Effector memory CD8-positive, alpha-beta T cell (primary cell): ENCODE results near the gene PAPOLB.

Source experiments
- ATAC-seq: fragments of 150-1000 bp; cut with Tn5 transposase; replicated peaks from 2 replicates; pipeline ENCODE4 v1.10.0; 2021; ENCODE audit warnings: mild to moderate bottlenecking, moderate library complexity
- DNase-seq, 3 experiments: peaks; one replicate each; pipeline ENCODE4 v3.0.0; 2021
- H3K27ac Mint-ChIP-seq, 2 donors: one replicate each; pipeline ENCODE4 v1.8.0; 2022; ENCODE audit warnings: mild to moderate bottlenecking in 2 of 2, mixed read lengths in 2 of 2, moderate library complexity in 2 of 2
- H3K27me3 Mint-ChIP-seq, 2 donors: one replicate each; pipeline ENCODE4 v1.8.0; 2022; ENCODE audit warnings: mixed read lengths in 2 of 2
- H3K36me3 Mint-ChIP-seq: one replicate; pipeline ENCODE4 v1.8.0; 2022; ENCODE audit warnings: mild to moderate bottlenecking, moderate library complexity, mixed read lengths; ENCODE audit not compliant: insufficient read depth
- H3K4me1 Mint-ChIP-seq, 2 donors: one replicate each; pipeline ENCODE4 v1.8.0; 2022; ENCODE audit warnings: low read depth in 2 of 2, mixed read lengths in 2 of 2
- H3K4me3 Mint-ChIP-seq, 2 donors: one replicate each; pipeline ENCODE4 v1.8.0; 2022; ENCODE audit warnings: mild to moderate bottlenecking in 2 of 2, mixed read lengths in 2 of 2, moderate library complexity in 2 of 2
- H3K9me3 Mint-ChIP-seq, 2 donors: one replicate each; pipeline ENCODE4 v1.8.0; 2022; ENCODE audit warnings: mixed read lengths in 2 of 2

PAPOLB gene

DNA sequence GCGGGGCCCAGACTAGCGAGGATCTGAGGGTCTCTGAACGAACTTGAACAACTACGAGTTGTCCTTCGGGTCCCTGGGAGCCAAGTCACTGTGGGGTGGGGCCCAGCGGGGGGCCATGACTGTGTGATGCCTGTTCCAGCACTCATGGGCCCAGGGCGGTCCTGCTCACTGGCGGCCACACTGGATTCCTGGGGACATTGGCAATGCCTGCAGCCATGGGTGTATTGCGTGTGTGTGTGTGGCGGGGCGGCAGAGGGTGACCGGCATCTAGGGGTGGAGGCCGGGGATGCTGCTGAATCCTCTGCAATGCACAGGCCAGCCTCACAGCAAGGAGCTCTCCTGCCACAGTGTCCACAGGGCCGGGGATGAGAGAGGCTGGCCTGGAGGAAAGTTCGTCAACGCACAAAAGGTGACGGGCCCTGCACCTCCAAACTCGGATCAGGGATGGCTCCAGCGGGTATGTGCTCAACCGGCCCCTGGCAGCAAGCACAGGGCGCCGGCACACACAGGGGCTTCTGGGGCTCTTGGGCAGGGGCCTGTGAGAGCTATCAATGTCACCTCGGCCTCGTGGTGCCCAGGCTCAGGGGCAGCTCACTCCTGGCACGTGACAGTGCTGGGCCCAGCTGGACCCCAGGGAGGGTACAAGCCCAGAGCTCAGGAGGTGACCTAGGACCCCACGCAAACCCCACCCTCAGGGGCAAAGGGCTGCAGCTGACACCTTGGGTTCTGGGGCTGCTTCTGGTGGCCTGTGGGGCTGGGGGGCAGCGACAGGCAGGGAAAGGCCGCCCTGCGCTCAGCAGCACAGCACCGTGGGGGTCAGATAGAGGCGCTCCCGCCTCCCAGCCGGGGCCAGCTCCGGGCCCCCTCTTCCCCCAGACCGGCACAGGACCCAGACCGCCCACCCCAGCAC lies 27.9 kb downstream of the PAPOLB start:
- H3K4me3 Mint-ChIP-seq = no peak overlapping the region

DNA sequence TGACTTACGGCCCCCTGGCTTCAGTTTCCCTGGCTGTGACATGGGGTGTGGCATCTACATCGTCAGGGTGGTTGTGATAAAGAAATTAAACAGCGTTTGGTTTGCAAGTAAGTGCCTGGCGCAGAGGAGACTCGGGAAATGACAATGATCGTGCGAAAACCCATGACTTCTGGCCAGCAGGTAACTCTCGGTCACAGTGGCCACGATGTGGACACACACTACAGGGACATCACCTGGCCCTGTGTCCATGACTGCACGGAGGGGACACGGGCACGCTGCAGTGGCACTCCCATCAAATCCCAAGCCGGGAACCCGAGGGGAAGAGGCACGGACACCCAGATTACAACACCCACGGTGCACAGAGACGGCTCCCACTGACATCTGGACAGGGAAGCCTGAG lies 28.7 kb downstream of the PAPOLB start:
- Mint-ChIP-seq H3K27me3 (peaks cover 4 to 15% of the 10 kb centered on the region in 2 donors), H3K36me3 (no peaks in the 10 kb centered on the region), H3K4me1 (peaks cover 0 to 5% of the 10 kb centered on the region in 2 donors), H3K9me3 (no peaks in the 10 kb centered on the region), H3K27ac (no peak overlapping the region), H3K4me3 (no peak overlapping the region)
- ATAC-seq (no peak), DNase-seq (no peak)

More for the DNA sequence above, 27.9 kb downstream of the PAPOLB start:
- ATAC-seq = no peak
- no peak overlapping the region for H3K27ac Mint-ChIP-seq
- no peak for DNase-seq
- H3K4me1 Mint-ChIP-seq = peaks cover 0 to 5% of the 10 kb centered on the region in 2 donors
- H3K36me3 Mint-ChIP-seq = no peaks in the 10 kb centered on the region
- peaks cover 4 to 15% of the 10 kb centered on the region in 2 donors for H3K27me3 Mint-ChIP-seq
- H3K9me3 Mint-ChIP-seq = no peaks in the 10 kb centered on the region

DNA sequence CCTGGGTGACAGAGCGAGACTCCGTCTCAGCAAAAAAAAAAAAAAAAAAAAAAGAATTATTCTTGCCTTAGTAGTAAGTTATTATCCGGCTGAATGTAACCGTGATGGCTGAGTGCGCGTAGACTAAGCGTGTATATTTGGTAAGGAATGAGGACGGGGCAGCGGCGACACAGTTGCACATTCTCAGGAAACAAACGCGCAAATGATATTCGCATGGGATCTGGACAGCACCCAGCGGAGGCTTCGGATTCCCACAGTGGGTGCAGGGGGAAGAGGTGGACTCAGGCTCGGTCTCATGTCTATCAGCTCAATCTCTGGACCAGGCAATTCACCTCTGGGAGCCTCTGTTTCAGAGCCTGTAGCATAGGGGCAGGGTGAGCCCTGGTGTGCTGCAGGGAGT lies 29.1 kb downstream of the PAPOLB start:
- DNase-seq (no peak), ATAC-seq (no peak)
- no peak overlapping the region for H3K27ac Mint-ChIP-seq
- H3K4me1 Mint-ChIP-seq = peaks cover 0 to 5% of the 10 kb centered on the region in 2 donors
- H3K36me3 Mint-ChIP-seq = no peaks in the 10 kb centered on the region
- H3K27me3 Mint-ChIP-seq = peaks cover 4 to 15% of the 10 kb centered on the region in 2 donors
- H3K9me3 Mint-ChIP-seq = no peaks in the 10 kb centered on the region
- no peak overlapping the region for H3K4me3 Mint-ChIP-seq

DNA sequence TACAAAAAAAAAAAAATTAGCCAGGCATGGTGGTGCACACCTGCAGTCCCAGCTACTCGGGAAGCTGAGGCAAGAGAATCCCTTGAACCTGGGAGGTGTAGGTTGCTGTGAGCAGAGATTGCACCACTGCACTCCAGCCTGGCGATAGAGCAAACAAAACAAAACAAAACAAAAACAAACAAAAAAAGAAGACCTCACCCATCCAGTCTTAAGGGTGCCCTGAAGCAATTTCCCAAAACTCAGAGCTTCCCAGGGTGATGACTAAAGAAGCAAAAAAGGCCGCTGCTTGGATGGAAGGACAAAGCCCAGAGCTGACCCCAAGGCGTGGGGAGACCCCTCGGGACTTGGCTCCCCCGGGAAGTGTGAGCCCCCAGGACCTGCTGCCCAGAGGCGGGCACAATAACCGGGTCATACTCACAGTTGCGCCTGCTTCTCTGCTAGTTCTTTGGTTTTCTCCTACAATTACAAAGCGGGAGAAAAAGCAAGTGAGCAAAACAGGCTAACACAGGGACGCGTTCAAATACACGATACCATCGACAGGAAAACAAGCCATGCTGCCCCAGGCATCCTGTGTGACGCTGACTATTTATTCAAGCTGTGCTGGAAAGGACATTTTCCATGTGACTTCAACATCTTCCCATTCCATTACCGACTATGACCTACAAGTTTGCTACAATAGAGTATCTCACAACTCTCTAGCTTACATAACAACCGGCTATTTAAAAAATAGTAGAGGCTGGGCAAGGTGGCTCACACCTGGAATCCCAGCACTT lies 29.9 kb downstream of the PAPOLB start:
- Mint-ChIP-seq H3K4me3 (no peak overlapping the region), H3K4me1 (peaks cover 0 to 5% of the 10 kb centered on the region in 2 donors), H3K9me3 (no peaks in the 10 kb centered on the region), H3K27me3 (peaks cover 0 to 15% of the 10 kb centered on the region in 2 donors), H3K27ac (peak overlapping the region in 1 of 2 donors; percentile 39), H3K36me3 (no peaks in the 10 kb centered on the region)
- no peak for ATAC-seq
- DNase-seq = no peak

DNA sequence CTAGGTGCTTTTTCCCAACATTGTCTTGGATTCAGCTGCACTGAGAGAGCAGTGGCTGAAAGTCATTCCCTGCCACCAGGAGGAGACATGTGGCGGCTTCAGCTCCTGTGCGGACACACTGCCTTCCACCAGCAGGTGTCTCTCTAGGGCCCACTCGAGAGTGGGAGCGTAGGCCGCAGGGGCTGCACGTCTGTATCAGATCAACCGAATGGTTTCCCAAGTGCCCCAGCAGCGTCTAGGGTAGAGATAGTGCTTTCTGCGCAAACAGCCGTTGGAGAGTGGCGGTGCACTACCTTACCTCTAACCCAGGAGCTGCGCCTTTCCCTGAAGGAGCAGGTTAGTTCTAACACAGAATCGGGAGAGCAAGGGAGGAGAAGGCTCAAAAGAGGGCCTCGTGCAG lies 31.7 kb downstream of the PAPOLB start:
- no peak overlapping the region for H3K27ac Mint-ChIP-seq
- no peaks in the 10 kb centered on the region for H3K9me3 Mint-ChIP-seq
- DNase-seq = peak; percentile 31 to 38 (median 36)
- H3K4me3 Mint-ChIP-seq = no peak overlapping the region
- no peaks in the 10 kb centered on the region for H3K36me3 Mint-ChIP-seq
- peaks cover 10 to 17% of the 10 kb centered on the region in 2 donors for H3K27me3 Mint-ChIP-seq
- ATAC-seq = peak; percentile 74
- peaks cover 0 to 5% of the 10 kb centered on the region in 2 donors for H3K4me1 Mint-ChIP-seq

DNA sequence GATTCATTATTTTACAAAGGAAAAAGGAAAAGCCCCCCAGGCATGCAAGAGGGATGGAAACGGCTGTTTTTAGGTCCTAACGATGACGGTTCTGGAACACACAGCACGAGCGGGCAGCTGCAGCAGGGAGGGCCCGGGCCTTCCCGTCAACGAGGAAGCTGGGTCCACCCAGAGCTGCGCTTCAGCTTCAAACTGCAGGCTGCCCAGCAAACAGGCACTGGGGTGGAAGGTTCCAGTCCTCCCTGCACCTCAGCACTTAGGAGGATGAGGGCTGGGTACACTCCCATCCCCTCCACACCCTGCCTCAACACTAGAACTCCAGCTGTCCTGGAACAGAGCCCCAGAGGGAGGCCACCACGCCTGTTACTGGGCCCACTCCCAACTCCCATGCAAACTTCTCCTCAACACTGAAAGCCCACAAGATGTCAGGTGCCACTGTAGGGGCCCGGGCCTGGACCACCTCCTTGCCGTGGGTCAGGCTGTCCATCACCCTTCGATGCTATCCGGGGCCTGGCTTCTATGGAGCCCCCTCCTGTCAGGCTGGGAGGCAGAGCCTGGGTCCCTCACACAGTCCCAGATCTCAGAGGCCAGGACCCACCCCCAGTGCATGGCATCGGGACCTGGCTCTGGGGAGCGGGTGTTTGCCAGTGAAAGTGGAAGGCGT lies 33.0 kb downstream of the PAPOLB start:
- Mint-ChIP-seq H3K27ac (no peak overlapping the region), H3K27me3 (peaks cover 18 to 25% of the 10 kb centered on the region in 2 donors), H3K36me3 (no peaks in the 10 kb centered on the region), H3K4me1 (peaks cover 0 to 5% of the 10 kb centered on the region in 2 donors), H3K9me3 (no peaks in the 10 kb centered on the region), H3K4me3 (no peak overlapping the region)
- no peak for DNase-seq
- no peak for ATAC-seq

DNA sequence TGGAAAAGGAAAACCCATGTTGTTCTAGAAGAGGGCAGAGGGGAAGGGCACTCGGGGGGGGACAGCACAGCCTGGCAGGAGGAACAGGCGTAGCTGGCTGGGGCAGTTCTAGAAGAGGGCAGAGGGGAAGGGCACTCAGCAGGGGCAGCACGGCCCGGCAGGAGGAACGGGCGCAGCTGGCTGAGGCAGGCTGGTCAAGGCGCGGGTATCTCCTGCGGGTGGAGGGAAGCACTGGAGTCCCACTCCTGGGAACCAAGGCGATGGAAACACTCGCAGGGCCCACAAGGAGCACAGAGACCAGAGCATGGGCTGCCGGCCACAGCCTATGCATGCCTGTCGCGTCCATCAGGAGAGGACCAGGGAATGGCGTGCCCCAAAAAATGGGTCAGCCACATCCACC lies 36.7 kb downstream of the PAPOLB start:
- no peaks in the 10 kb centered on the region for H3K9me3 Mint-ChIP-seq
- H3K27me3 Mint-ChIP-seq = peaks cover 18 to 42% of the 10 kb centered on the region in 2 donors
- no peak for ATAC-seq
- no peak for DNase-seq
- H3K36me3 Mint-ChIP-seq = no peaks in the 10 kb centered on the region
- H3K27ac Mint-ChIP-seq = no peak overlapping the region
- peaks cover 0 to 3% of the 10 kb centered on the region in 2 donors for H3K4me1 Mint-ChIP-seq
- H3K4me3 Mint-ChIP-seq = no peak overlapping the region

DNA sequence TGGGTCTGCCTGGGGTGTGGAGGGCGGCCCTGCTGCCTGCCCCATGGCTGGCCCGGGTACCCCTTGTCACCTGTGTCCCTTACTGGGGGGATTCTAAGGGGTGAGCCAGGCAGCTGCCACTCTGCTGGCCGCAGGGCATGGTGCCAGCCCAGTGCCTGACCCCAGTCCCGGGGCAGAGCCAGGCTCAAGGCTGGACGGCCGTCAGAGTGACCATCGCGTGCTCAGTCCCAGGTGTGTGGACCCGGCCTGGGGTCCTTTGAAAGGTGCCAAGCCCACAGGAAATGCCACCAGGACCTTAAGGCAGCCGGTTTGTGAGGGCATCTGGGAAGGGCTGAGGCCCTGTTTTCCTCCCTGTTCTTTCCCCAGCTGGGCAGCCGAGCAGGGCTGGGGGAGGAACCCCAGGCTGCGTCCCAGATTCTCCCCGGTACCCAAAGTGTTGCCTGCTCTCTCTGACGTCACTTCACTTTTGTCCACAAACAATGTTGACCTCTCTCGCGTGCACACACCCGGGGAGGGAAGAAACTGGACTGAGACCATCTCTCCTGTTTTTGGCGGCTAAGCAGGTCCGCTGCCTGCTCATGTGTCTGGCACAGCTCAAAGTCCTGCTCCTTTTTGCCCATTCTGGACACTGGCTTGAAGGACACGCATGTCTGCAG lies 37.6 kb downstream of the PAPOLB start:
- H3K27ac Mint-ChIP-seq = no peak overlapping the region
- DNase-seq (no peak), ATAC-seq (no peak)
- H3K4me3 Mint-ChIP-seq = no peak overlapping the region
- H3K36me3 Mint-ChIP-seq = no peaks in the 10 kb centered on the region
- peaks cover 26 to 46% of the 10 kb centered on the region in 2 donors for H3K27me3 Mint-ChIP-seq
- no peaks in the 10 kb centered on the region for H3K9me3 Mint-ChIP-seq
- H3K4me1 Mint-ChIP-seq = no peaks in the 10 kb centered on the region

DNA sequence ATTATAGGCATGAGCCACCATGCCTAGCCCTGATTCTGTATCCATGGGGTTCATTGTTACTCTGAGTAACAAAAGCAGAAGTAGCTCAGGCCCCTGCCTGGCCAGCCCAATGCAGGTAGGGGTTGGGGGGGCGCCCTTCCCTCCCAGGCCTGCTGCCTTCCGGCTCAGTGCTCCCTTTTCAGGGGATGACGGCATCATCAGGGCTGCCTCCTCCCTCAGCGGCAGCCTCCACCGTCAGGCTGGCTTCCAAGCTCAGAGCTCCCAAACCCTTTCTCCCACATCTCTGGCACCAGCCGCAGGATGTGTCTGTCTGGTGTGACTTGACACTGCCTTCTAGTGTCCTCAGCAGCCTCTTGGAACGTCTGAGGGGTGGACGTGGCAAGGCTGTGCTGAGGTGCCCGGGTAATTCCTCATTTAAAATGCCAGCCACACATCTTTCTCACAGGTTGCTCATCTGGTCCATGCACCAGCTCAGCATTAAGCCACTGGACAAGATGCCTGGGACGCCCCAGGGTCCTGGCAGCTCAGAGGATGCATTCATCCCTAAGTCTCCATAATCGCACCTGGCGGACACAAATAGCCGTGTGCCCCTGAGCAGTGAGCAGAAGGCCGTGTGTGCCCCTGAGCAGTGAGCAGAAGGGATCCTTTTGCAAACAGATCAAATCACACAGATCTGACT lies 38.2 kb downstream of the PAPOLB start:
- H3K4me3 Mint-ChIP-seq = no peak overlapping the region
- H3K9me3 Mint-ChIP-seq = no peaks in the 10 kb centered on the region
- no peaks in the 10 kb centered on the region for H3K4me1 Mint-ChIP-seq
- H3K27ac Mint-ChIP-seq = no peak overlapping the region
- no peak for ATAC-seq
- DNase-seq = no peak
- H3K27me3 Mint-ChIP-seq = peaks cover 28 to 52% of the 10 kb centered on the region in 2 donors
- H3K36me3 Mint-ChIP-seq = no peaks in the 10 kb centered on the region

DNA sequence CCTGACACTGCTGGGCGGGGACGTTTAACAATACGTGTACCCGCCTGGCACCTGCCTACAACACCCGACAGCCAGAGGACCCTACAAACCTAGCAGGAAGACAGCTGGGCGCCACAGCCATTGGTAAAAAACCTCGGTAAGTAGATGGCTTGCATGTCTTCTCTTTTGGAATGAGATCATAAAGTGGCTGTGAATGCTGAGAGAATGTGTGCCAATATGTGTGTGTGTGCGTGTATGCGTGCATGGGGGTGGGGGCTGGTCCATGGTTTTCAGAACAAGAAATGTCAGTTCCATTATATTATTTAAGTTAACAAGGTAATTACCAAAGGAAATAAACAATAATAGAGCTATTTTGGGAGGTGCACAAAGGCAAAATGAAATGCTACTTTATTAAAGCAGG lies 39.2 kb downstream of the PAPOLB start:
- Mint-ChIP-seq H3K4me3 (no peak overlapping the region), H3K27me3 (peaks cover 28 to 56% of the 10 kb centered on the region in 2 donors), H3K9me3 (no peaks in the 10 kb centered on the region), H3K4me1 (no peaks in the 10 kb centered on the region), H3K36me3 (no peaks in the 10 kb centered on the region), H3K27ac (no peak overlapping the region)
- no peak for ATAC-seq
- DNase-seq = no peak

DNA sequence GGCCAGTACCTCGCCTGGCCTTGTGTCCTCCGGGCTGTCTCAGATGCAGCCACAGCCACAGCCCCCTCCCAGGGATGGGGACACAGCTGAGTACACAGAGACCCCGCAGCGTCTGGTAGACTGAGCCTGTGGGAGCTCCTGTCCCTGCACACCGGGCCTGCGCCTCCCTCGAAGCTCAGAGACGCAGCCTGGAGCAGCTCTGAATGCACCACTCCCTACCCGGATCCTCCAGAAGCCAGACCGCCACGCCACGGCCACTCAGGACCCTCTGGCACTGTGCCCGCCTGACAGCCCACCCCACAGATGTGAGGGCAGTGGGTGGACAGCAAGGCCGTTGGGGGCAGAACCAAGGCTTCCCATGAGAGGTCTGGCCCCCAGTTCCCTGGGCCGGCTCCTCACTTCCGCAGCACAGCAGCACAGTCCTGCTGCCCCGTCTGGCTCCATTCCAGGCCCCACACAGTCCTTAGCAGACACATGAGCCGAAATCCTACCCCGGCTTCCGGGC lies 40.8 kb downstream of the PAPOLB start:
- Mint-ChIP-seq H3K27me3 (peaks cover 24 to 70% of the 10 kb centered on the region in 2 donors), H3K9me3 (no peaks in the 10 kb centered on the region), H3K36me3 (no peaks in the 10 kb centered on the region), H3K4me1 (no peaks in the 10 kb centered on the region), H3K27ac (no peak overlapping the region), H3K4me3 (no peak overlapping the region)
- no peak for ATAC-seq
- DNase-seq = no peak

DNA sequence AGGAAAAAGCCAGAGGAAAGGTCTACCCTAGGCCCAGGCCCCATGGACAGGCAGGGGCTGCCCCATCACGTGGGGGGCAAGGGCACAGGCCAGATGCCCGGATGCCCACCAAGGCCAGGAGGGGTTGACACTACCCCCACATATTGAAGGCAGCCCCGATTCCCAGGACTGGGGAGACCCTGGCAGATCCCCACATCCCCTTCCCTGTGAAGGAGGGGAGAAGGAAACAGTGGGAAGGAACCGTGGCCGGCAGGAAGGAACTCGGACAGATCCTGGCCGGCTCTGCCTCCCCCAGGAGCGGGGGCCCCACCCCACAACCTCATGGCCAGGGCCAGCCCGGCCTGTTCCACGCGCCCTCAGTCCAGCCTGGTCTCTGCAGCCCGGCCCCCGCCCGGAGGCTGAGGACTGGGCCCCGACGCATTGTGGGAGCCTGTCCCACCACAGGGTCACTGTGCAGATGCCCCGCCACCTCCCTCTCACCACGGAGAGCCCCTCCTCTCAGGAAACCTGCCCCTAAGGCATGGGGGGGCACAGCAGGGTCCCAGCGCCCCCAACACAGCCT lies 41.3 kb downstream of the PAPOLB start:
- no peak overlapping the region for H3K4me3 Mint-ChIP-seq

More for the DNA sequence above, 41.3 kb downstream of the PAPOLB start:
- Mint-ChIP-seq H3K27me3 (peaks cover 21 to 73% of the 10 kb centered on the region in 2 donors), H3K36me3 (no peaks in the 10 kb centered on the region), H3K4me1 (no peaks in the 10 kb centered on the region), H3K9me3 (no peaks in the 10 kb centered on the region), H3K27ac (no peak overlapping the region)
- ATAC-seq (no peak), DNase-seq (no peak)
